IMR-90 (cell line): ENCODE data around the gene FUT8. TPM values are rescaled to one million over a fixed set of nuclear protein-coding genes. Genes with fewer than 3 reads are reported as not detected.

Experiments used
- ATAC-seq: fragments of 200-7000 bp; cut with Tn5 transposase; 2 replicates; pipeline ENCODE4 v1.9.1; 2020; ENCODE audit warnings: low read depth, mild to moderate bottlenecking, moderate library complexity
- BruUV-seq: library from RNA; stranded (reverse); fragments of 400-500 nt; replicated peaks from 2 replicates; lab custom pipeline; 2021; lab: Mats Ljungman, UMichigan
- CTCF ChIA-PET: fragments of 300-600 bp; formaldehyde crosslinking; extraction: SDS; loops from one replicate; lab custom pipeline; 2021; ENCODE audit warnings: antibody characterized with exemption; lab: Yijun Ruan, JAX
- POLR2A ChIA-PET: fragments of 300-600 bp; sonication (Branson Sonifier 250); formaldehyde crosslinking; loops from one replicate; lab custom pipeline; 2022; ENCODE audit warnings: antibody characterized with exemption; ENCODE audit not compliant: unreplicated experiment; lab: Charles Lee
- DNase-seq: peaks from one replicate; pipeline ENCODE4 v3.0.0; 2013
- H2AFZ ChIP-seq: replicated peaks from 2 replicates; pipeline ENCODE3; 2013; ENCODE audit warnings: low read length, mild to moderate bottlenecking; ENCODE audit not compliant: poor library complexity
- H2AK5ac ChIP-seq: 2 replicates; pipeline ENCODE4 v1.6.1; 2013; ENCODE audit warnings: low read depth, low read length, inconsistent platforms
- H2AK9ac ChIP-seq: replicated peaks from 2 replicates; pipeline ENCODE3; 2013; ENCODE audit warnings: mild to moderate bottlenecking, low read depth, low read length, moderate library complexity; ENCODE audit not compliant: poor library complexity
- H2BK120ac ChIP-seq: 2 replicates; pipeline ENCODE4 v1.6.1; 2013; ENCODE audit warnings: low read depth, low read length, inconsistent platforms
- H2BK15ac ChIP-seq: 3 replicates; pipeline ENCODE4 v1.6.1; 2013; ENCODE audit warnings: low read depth, low read length, inconsistent platforms
- H2BK20ac ChIP-seq: 2 replicates; pipeline ENCODE4 v1.6.1; 2013; ENCODE audit warnings: low read depth, mild to moderate bottlenecking, inconsistent platforms, low read length, moderate library complexity
- H2BK5ac ChIP-seq: 2 replicates; pipeline ENCODE4 v1.6.1; 2013; ENCODE audit warnings: mild to moderate bottlenecking, low read depth, low read length, inconsistent platforms; ENCODE audit not compliant: poor library complexity, severe bottlenecking
- H3K14ac ChIP-seq: replicated peaks from 2 replicates; pipeline ENCODE4 v1.6.1; 2013; ENCODE audit warnings: low read depth, low read length, inconsistent platforms
- H3K18ac ChIP-seq: 2 replicates; pipeline ENCODE4 v1.6.1; 2013; ENCODE audit warnings: low read depth, low read length, control low read depth
- H3K23ac ChIP-seq: 2 replicates; pipeline ENCODE4 v1.6.1; 2013; ENCODE audit warnings: low read depth, low read length, inconsistent platforms
- H3K27ac ChIP-seq: 2 replicates; pipeline ENCODE4 v1.5.1; 2013; ENCODE audit warnings: mild to moderate bottlenecking, control low read depth, low read length; ENCODE audit not compliant: insufficient read depth
- H3K27me3 ChIP-seq: 2 replicates; pipeline ENCODE4 v1.6.1; 2013; ENCODE audit warnings: low read length; ENCODE audit not compliant: control insufficient read depth, insufficient read depth
- H3K36me3 ChIP-seq: 2 replicates; pipeline ENCODE4 v1.6.1; 2013; ENCODE audit warnings: low read length, mixed read lengths; ENCODE audit not compliant: control insufficient read depth, insufficient read depth
- H3K4ac ChIP-seq: 2 replicates; pipeline ENCODE4 v1.6.1; 2013; ENCODE audit warnings: low read depth, low read length, inconsistent platforms
- H3K4me1 ChIP-seq: 2 replicates; pipeline ENCODE4 v1.6.1; 2013; ENCODE audit warnings: low read length, mixed read lengths; ENCODE audit not compliant: control insufficient read depth, insufficient read depth
- H3K4me2 ChIP-seq: 2 replicates; pipeline ENCODE4 v1.6.1; 2013; ENCODE audit warnings: low read depth, mild to moderate bottlenecking, control low read depth, low read length, moderate library complexity
- H3K4me3 ChIP-seq: 2 replicates; pipeline ENCODE4 v1.5.1; 2013; ENCODE audit warnings: low read depth, mild to moderate bottlenecking, control low read depth, low read length, moderate library complexity; ENCODE audit not compliant: insufficient read depth
- H3K56ac ChIP-seq: 2 replicates; pipeline ENCODE4 v1.6.1; 2013; ENCODE audit warnings: low read length, inconsistent platforms; ENCODE audit not compliant: insufficient read depth; ENCODE audit errors: extremely low read depth
- H3K79me1 ChIP-seq, 2 experiments: 2 replicates each; pipeline ENCODE4 v1.6.1; 2013; ENCODE audit warnings: low read length in 2 of 2, inconsistent platforms in 1 of 2, low read depth in 1 of 2
- H3K9ac ChIP-seq: 2 replicates; pipeline ENCODE4 v1.6.1; 2013; ENCODE audit warnings: low read depth, low read length, control low read depth
- H3K9me1 ChIP-seq: 2 replicates; pipeline ENCODE4 v1.6.1; 2013; ENCODE audit warnings: low read length, inconsistent platforms; ENCODE audit not compliant: insufficient read depth
- H3K9me3 ChIP-seq: 2 replicates; pipeline ENCODE4 v1.6.1; 2013; ENCODE audit warnings: low read length; ENCODE audit not compliant: control insufficient read depth, insufficient read depth
- H4K20me1 ChIP-seq: 2 replicates; pipeline ENCODE4 v1.6.1; 2013; ENCODE audit warnings: low read length, inconsistent platforms; ENCODE audit not compliant: insufficient read depth
- H4K5ac ChIP-seq: 2 replicates; pipeline ENCODE4 v1.6.1; 2013; ENCODE audit warnings: mild to moderate bottlenecking, low read depth, low read length, control low read depth
- H4K8ac ChIP-seq, 2 experiments: 2 replicates each; pipeline ENCODE4 v1.6.1; 2013; ENCODE audit warnings: low read depth in 2 of 2, low read length in 2 of 2, control low read depth in 1 of 2, inconsistent platforms in 1 of 2
- H4K91ac ChIP-seq: 2 replicates; pipeline ENCODE4 v1.6.1; 2013; ENCODE audit warnings: low read depth, low read length, inconsistent platforms; ENCODE audit not compliant: insufficient read depth
- BHLHE40 ChIP-seq: fragments of 150-350 bp; IDR thresholded peaks from 2 replicates; pipeline ENCODE4 v1.6.1; 2016; ENCODE audit warnings: mild to moderate bottlenecking, low read depth, low read length
- CEBPB ChIP-seq: IDR thresholded peaks from 2 replicates; pipeline ENCODE4 v1.6.1; 2012; ENCODE audit warnings: low read depth, low read length, improper control_type of control experiment
- CHD1 ChIP-seq: IDR thresholded peaks from 2 replicates; pipeline ENCODE4 v1.6.1; 2012; ENCODE audit warnings: low read depth, low read length, improper control_type of control experiment
- CTCF ChIP-seq: conservative IDR thresholded peaks from 2 replicates; pipeline ENCODE4 v1.5.1; 2012; ENCODE audit warnings: mild to moderate bottlenecking, low read depth, low read length, improper control_type of control experiment
- ELK1 ChIP-seq: fragments of 150-350 bp; IDR thresholded peaks from 2 replicates; pipeline ENCODE4 v1.6.1; 2016; ENCODE audit warnings: low read depth, mild to moderate bottlenecking, low read length, moderate library complexity, borderline replicate concordance
- FOS ChIP-seq: fragments of 150-350 bp; IDR thresholded peaks from 2 replicates; pipeline ENCODE4 v1.6.1; 2016; ENCODE audit warnings: low read depth, low read length
- MAFK ChIP-seq: IDR thresholded peaks from 2 replicates; pipeline ENCODE4 v1.6.1; 2012; ENCODE audit warnings: low read depth, low read length, improper control_type of control experiment
- MAZ ChIP-seq: IDR thresholded peaks from 2 replicates; pipeline ENCODE4 v1.6.1; 2012; ENCODE audit warnings: low read depth, mild to moderate bottlenecking, low read length, improper control_type of control experiment, moderate library complexity, borderline replicate concordance
- MXI1 ChIP-seq: IDR thresholded peaks from 2 replicates; pipeline ENCODE4 v1.6.1; 2012; ENCODE audit warnings: low read depth, mild to moderate bottlenecking, low read length, moderate library complexity, borderline replicate concordance
- NFE2L2 ChIP-seq: fragments of 150-350 bp; IDR thresholded peaks from 2 replicates; pipeline ENCODE4 v1.6.1; 2016; ENCODE audit warnings: low read depth, mild to moderate bottlenecking, low read length
- POLR2A ChIP-seq: IDR thresholded peaks from 2 replicates; pipeline ENCODE4 v1.6.1; 2012; ENCODE audit warnings: mild to moderate bottlenecking, low read depth, low read length
- RAD21 ChIP-seq: IDR thresholded peaks from 2 replicates; pipeline ENCODE4 v1.6.1; 2012; ENCODE audit warnings: low read length, improper control_type of control experiment
- RCOR1 ChIP-seq: IDR thresholded peaks from 2 replicates; pipeline ENCODE4 v1.6.1; 2012; ENCODE audit warnings: mild to moderate bottlenecking, low read length, improper control_type of control experiment; ENCODE audit not compliant: insufficient replicate concordance
- RFX5 ChIP-seq: IDR thresholded peaks from 2 replicates; pipeline ENCODE4 v1.8.0; 2012; ENCODE audit warnings: low read depth, mild to moderate bottlenecking, low read length, moderate library complexity
- SMC3 ChIP-seq: fragments of 150-350 bp; IDR thresholded peaks from 2 replicates; pipeline ENCODE4 v1.6.1; 2016; ENCODE audit warnings: low read depth, mild to moderate bottlenecking, antibody characterized with exemption, low read length, moderate library complexity
- USF2 ChIP-seq: fragments of 150-350 bp; IDR thresholded peaks from 2 replicates; pipeline ENCODE4 v1.6.1; 2017; ENCODE audit warnings: mild to moderate bottlenecking, antibody characterized with exemption, low read length, low read depth
- WGBS, 2 experiments: methylation state at CpG; one replicate each; pipeline versions ENCODE4 v1.1.5 to v1.1.7; 2013; ENCODE audit warnings: missing lambda C conversion rate in 2 of 2; ENCODE audit not compliant: insufficient read length in 1 of 2; ENCODE audit errors: extremely low coverage in 2 of 2; 5-methylcytosine and 5-hydroxymethylcytosine counted together
- dilution Hi-C: fragments of 300-500 bp; cut with HindIII; formaldehyde crosslinking; loops from one replicate; pipeline ENCODE4 v1.14.3; 2018; ENCODE audit warnings: low sequenced_read_pairs; ENCODE audit not compliant: unreplicated experiment
- in situ Hi-C: fragments of 300-500 bp; cut with MboI; formaldehyde crosslinking; loops from 3 replicates; pipeline ENCODE4 v1.14.3; 2019; ENCODE audit warnings: low sequenced_read_pairs, inconsistent platforms, mixed read lengths
- intact Hi-C: fragments of 100-400 bp; cut with micrococcal nuclease; formaldehyde crosslinking; loops from 2 replicates; pipeline ENCODE4 v1.10.0; 2022
- polyA plus RNA-seq, 3 experiments: library from polyadenylated mRNA; depleted of rRNA; stranded (reverse); fragments of >200 nt; gene quantifications; 2 replicates each; pipeline ENCODE4 v1.2.3, GENCODE V29; 2012; ENCODE audit warnings: low replicate concordance in 1 of 3
- total RNA-seq: library from RNA; depleted of rRNA; stranded (reverse); fragments of >200 nt; gene quantifications from 2 replicates; pipeline ENCODE4 v1.2.3, GENCODE V29; 2012

The FUT8 gene
- total and polyA plus RNA-seq, 2 of the 4 experiments (the other 2 are of a cell fraction) = 15.6 to 72.9 TPM

- no peak overlapping the region for H3K4ac ChIP-seq
- H3K4me3 ChIP-seq = no peak overlapping the region
- no peaks in the 10 kb centered on the region for H4K20me1 ChIP-seq
- H2BK20ac ChIP-seq = no peak overlapping the region
- no peak overlapping the region for H2BK15ac ChIP-seq
- H4K5ac ChIP-seq = no peak overlapping the region
- no peak overlapping the region for H3K14ac ChIP-seq
- no peak overlapping the region for H2AK5ac ChIP-seq
- no peaks in the 10 kb centered on the region for H3K36me3 ChIP-seq
- POLR2A ChIA-PET = no interaction called here
- H3K23ac ChIP-seq = no peak overlapping the region
- no peak overlapping the region for H2AFZ ChIP-seq
- dilution Hi-C loops = no loop called here
- DNase-seq (no peak), ATAC-seq (no peak)
- H3K9ac ChIP-seq = no peak overlapping the region
- H3K79me1 ChIP-seq = no peaks in the 10 kb centered on the region; a peak in 1 of 4 replicates
- CTCF ChIA-PET = no interaction called here
- H3K4me1 ChIP-seq = no peaks in the 10 kb centered on the region
- no TSS peak for BruUV-seq
- no peaks in the 10 kb centered on the region for H3K9me3 ChIP-seq
- in situ Hi-C loops = no loop called here
- no peak overlapping the region for H4K8ac ChIP-seq
- intact Hi-C loops = no loop called here
- no CpG with 5 or more reads among the region's 1 CpG for WGBS, 2 experiments
- H2BK120ac ChIP-seq = no peak overlapping the region
- H2BK5ac ChIP-seq = no peak overlapping the region
- H3K4me2 ChIP-seq = no peak overlapping the region
- H2AK9ac ChIP-seq = no peak overlapping the region
- no peaks in the 10 kb centered on the region for H3K9me1 ChIP-seq
- no peaks in the 10 kb centered on the region for H3K27me3 ChIP-seq
- H4K91ac ChIP-seq = no peak overlapping the region
- TF ChIP-seq MAFK (no peak), CHD1 (no peak), RFX5 (no peak), FOS (no peak), RCOR1 (no peak), POLR2A (no peak), SMC3 (no peak), CEBPB (no peak), NFE2L2 (no peak), BHLHE40 (no peak), USF2 (no peak), ELK1 (no peak), MXI1 (no peak), CTCF (no peak), MAZ (no peak), RAD21 (no peak)
- H3K27ac ChIP-seq = no peak overlapping the region
- no peak overlapping the region for H3K56ac ChIP-seq
- no peak overlapping the region for H3K18ac ChIP-seq
Observed at GRCh38 chr14:65632487-65632886, 220.0 kb downstream of the FUT8 start.
